ENCODE results near the gene PIF1.

Gene PIF1

GRCh38 chr15:64862408-64862807 lies 37.0 kb upstream of the PIF1 start:
- DNase-seq (ENCODE audit: insufficient read length, low spot score) (no peak), FAIRE-seq (no peak)
- TF ChIP-seq CTCF (IDR thresholded peaks at IDR 0.05; ENCODE audit: insufficient read depth, missing control alignments): no peak

- FAIRE-seq: no peak
These were observed 36.5 kb upstream of the PIF1 start for GRCh38 chr15:64861960-64862359.

GRCh38 chr15:64861331-64861730 lies 35.9 kb upstream of the PIF1 start:
- no peak for FAIRE-seq
- no peak for DNase-seq (ENCODE audit: insufficient read length, low spot score)
- TF ChIP-seq CTCF (IDR thresholded peaks at IDR 0.05; ENCODE audit: insufficient read depth, missing control alignments): no peak

More at GRCh38 chr15:64861960-64862359, 36.5 kb upstream of the PIF1 start:
- TF ChIP-seq CTCF (IDR thresholded peaks at IDR 0.05; ENCODE audit: insufficient read depth, missing control alignments): no peak
- no peak for DNase-seq (ENCODE audit: insufficient read length, low spot score)

GRCh38 chr15:64859226-64859625 lies 33.8 kb upstream of the PIF1 start:
- DNase-seq (ENCODE audit: insufficient read length, low spot score) (no peak), FAIRE-seq (no peak)
- TF ChIP-seq CTCF (IDR thresholded peaks at IDR 0.05; ENCODE audit: insufficient read depth, missing control alignments): no peak

GRCh38 chr15:64858021-64858575 lies 32.7 kb upstream of the PIF1 start:
- TF ChIP-seq CTCF (IDR thresholded peaks at IDR 0.05; ENCODE audit: insufficient read depth, missing control alignments): no peak
- no peak for FAIRE-seq

GRCh38 chr15:64857421-64857820 lies 32.0 kb upstream of the PIF1 start:
- FAIRE-seq: no peak
- DNase-seq (ENCODE audit: insufficient read length, low spot score): no peak

More at GRCh38 chr15:64858021-64858575, 32.7 kb upstream of the PIF1 start:
- no peak for DNase-seq (ENCODE audit: insufficient read length, low spot score)

More at GRCh38 chr15:64857421-64857820, 32.0 kb upstream of the PIF1 start:
- TF ChIP-seq CTCF (IDR thresholded peaks at IDR 0.05; ENCODE audit: insufficient read depth, missing control alignments): no peak
